ENCODE data around the gene GNG12.

GNG12 gene

GRCh38 chr1:67705735-67706453 is 127.4 kb downstream of the GNG12 start:
- Histone ChIP-seq H3K4me1 (ENCODE audit: control insufficient read depth in 2 of 2, insufficient read depth in 2 of 2, low read length in 2 of 2) (peaks cover 15 to 22% of the 10 kb centered on the region in 2 donors), H3K36me3 (ENCODE audit: control insufficient read depth in 2 of 2, insufficient read depth in 2 of 2, low read length in 2 of 2) (peaks cover 8 to 13% of the 10 kb centered on the region in 2 donors), H3K4me3 (ENCODE audit: low read length in 2 of 2) (no peak overlapping the region), H3K9me3 (ENCODE audit: control insufficient read depth in 2 of 2, low read length in 2 of 2) (no peaks in the 10 kb centered on the region), H3K27ac (ENCODE audit: low read depth in 2 of 2, low read length in 2 of 2) (no peak overlapping the region), H3K27me3 (ENCODE audit: control insufficient read depth in 2 of 2, insufficient read depth in 2 of 2, low read length in 2 of 2) (no peaks in the 10 kb centered on the region), H3K9ac (ENCODE audit: low read depth in 1 of 2, low read length in 2 of 2) (no peak overlapping the region)

GRCh38 chr1:67704351-67704750 is 128.9 kb downstream of the GNG12 start:
- Histone ChIP-seq H3K4me3 (ENCODE audit: low read length in 2 of 2) (no peak overlapping the region), H3K36me3 (ENCODE audit: control insufficient read depth in 2 of 2, insufficient read depth in 2 of 2, low read length in 2 of 2) (peaks cover 8 to 13% of the 10 kb centered on the region in 2 donors), H3K9ac (ENCODE audit: low read depth in 1 of 2, low read length in 2 of 2) (no peak overlapping the region), H3K4me1 (ENCODE audit: control insufficient read depth in 2 of 2, insufficient read depth in 2 of 2, low read length in 2 of 2) (peaks cover 9 to 12% of the 10 kb centered on the region in 2 donors), H3K27me3 (ENCODE audit: control insufficient read depth in 2 of 2, insufficient read depth in 2 of 2, low read length in 2 of 2) (no peaks in the 10 kb centered on the region), H3K27ac (ENCODE audit: low read depth in 2 of 2, low read length in 2 of 2) (no peak overlapping the region), H3K9me3 (ENCODE audit: control insufficient read depth in 2 of 2, low read length in 2 of 2) (no peaks in the 10 kb centered on the region)

GRCh38 chr1:67701876-67702275 is 131.4 kb downstream of the GNG12 start:
- Histone ChIP-seq H3K4me3 (ENCODE audit: low read length in 2 of 2) (no peak overlapping the region), H3K27ac (ENCODE audit: low read depth in 2 of 2, low read length in 2 of 2) (no peak overlapping the region), H3K9ac (ENCODE audit: low read depth in 1 of 2, low read length in 2 of 2) (no peak overlapping the region), H3K4me1 (ENCODE audit: control insufficient read depth in 2 of 2, insufficient read depth in 2 of 2, low read length in 2 of 2) (no peaks in the 10 kb centered on the region), H3K36me3 (ENCODE audit: control insufficient read depth in 2 of 2, insufficient read depth in 2 of 2, low read length in 2 of 2) (peaks cover 8% of the 10 kb centered on the region in 2 donors), H3K27me3 (ENCODE audit: control insufficient read depth in 2 of 2, insufficient read depth in 2 of 2, low read length in 2 of 2) (no peaks in the 10 kb centered on the region), H3K9me3 (ENCODE audit: control insufficient read depth in 2 of 2, low read length in 2 of 2) (no peaks in the 10 kb centered on the region)

GRCh38 chr1:67700692-67701410 is 132.4 kb downstream of the GNG12 start:
- Histone ChIP-seq H3K27ac (ENCODE audit: low read depth in 2 of 2, low read length in 2 of 2) (no peak overlapping the region), H3K4me1 (ENCODE audit: control insufficient read depth in 2 of 2, insufficient read depth in 2 of 2, low read length in 2 of 2) (no peaks in the 10 kb centered on the region), H3K36me3 (ENCODE audit: control insufficient read depth in 2 of 2, insufficient read depth in 2 of 2, low read length in 2 of 2) (peaks cover 7 to 8% of the 10 kb centered on the region in 2 donors), H3K4me3 (ENCODE audit: low read length in 2 of 2) (no peak overlapping the region), H3K9ac (ENCODE audit: low read depth in 1 of 2, low read length in 2 of 2) (no peak overlapping the region), H3K27me3 (ENCODE audit: control insufficient read depth in 2 of 2, insufficient read depth in 2 of 2, low read length in 2 of 2) (no peaks in the 10 kb centered on the region), H3K9me3 (ENCODE audit: control insufficient read depth in 2 of 2, low read length in 2 of 2) (no peaks in the 10 kb centered on the region)

GRCh38 chr1:67700220-67700619 is 133.0 kb downstream of the GNG12 start:
- H3K27me3 ChIP-seq (ENCODE audit: control insufficient read depth in 2 of 2, insufficient read depth in 2 of 2, low read length in 2 of 2), result no peaks in the 10 kb centered on the region
- H3K4me1 ChIP-seq (ENCODE audit: control insufficient read depth in 2 of 2, insufficient read depth in 2 of 2, low read length in 2 of 2), result no peaks in the 10 kb centered on the region
- H3K4me3 ChIP-seq (ENCODE audit: low read length in 2 of 2), result no peak overlapping the region
- H3K36me3 ChIP-seq (ENCODE audit: control insufficient read depth in 2 of 2, insufficient read depth in 2 of 2, low read length in 2 of 2), result peaks cover 7 to 8% of the 10 kb centered on the region in 2 donors
- H3K9me3 ChIP-seq (ENCODE audit: control insufficient read depth in 2 of 2, low read length in 2 of 2), result no peaks in the 10 kb centered on the region
- H3K27ac ChIP-seq (ENCODE audit: low read depth in 2 of 2, low read length in 2 of 2), result no peak overlapping the region
- no peak overlapping the region for H3K9ac ChIP-seq (ENCODE audit: low read depth in 1 of 2, low read length in 2 of 2)

- Histone ChIP-seq H3K9me3 (ENCODE audit: control insufficient read depth in 2 of 2, low read length in 2 of 2) (no peaks in the 10 kb centered on the region), H3K36me3 (ENCODE audit: control insufficient read depth in 2 of 2, insufficient read depth in 2 of 2, low read length in 2 of 2) (no peaks in the 10 kb centered on the region), H3K4me1 (ENCODE audit: control insufficient read depth in 2 of 2, insufficient read depth in 2 of 2, low read length in 2 of 2) (no peaks in the 10 kb centered on the region), H3K9ac (ENCODE audit: low read depth in 1 of 2, low read length in 2 of 2) (no peak overlapping the region), H3K4me3 (ENCODE audit: low read length in 2 of 2) (no peak overlapping the region), H3K27me3 (ENCODE audit: control insufficient read depth in 2 of 2, insufficient read depth in 2 of 2, low read length in 2 of 2) (no peaks in the 10 kb centered on the region), H3K27ac (ENCODE audit: low read depth in 2 of 2, low read length in 2 of 2) (no peak overlapping the region)
Measured at GRCh38 chr1:67696708-67697107, 136.6 kb downstream of the GNG12 start.

- H3K9me3 ChIP-seq (ENCODE audit: control insufficient read depth in 2 of 2, low read length in 2 of 2), result no peaks in the 10 kb centered on the region
- no peak overlapping the region for H3K4me3 ChIP-seq (ENCODE audit: low read length in 2 of 2)
- H3K27me3 ChIP-seq (ENCODE audit: control insufficient read depth in 2 of 2, insufficient read depth in 2 of 2, low read length in 2 of 2), result no peaks in the 10 kb centered on the region
- H3K27ac ChIP-seq (ENCODE audit: low read depth in 2 of 2, low read length in 2 of 2), result no peak overlapping the region
- H3K36me3 ChIP-seq (ENCODE audit: control insufficient read depth in 2 of 2, insufficient read depth in 2 of 2, low read length in 2 of 2), result no peaks in the 10 kb centered on the region
- no peaks in the 10 kb centered on the region for H3K4me1 ChIP-seq (ENCODE audit: control insufficient read depth in 2 of 2, insufficient read depth in 2 of 2, low read length in 2 of 2)
- H3K9ac ChIP-seq (ENCODE audit: low read depth in 1 of 2, low read length in 2 of 2), result no peak overlapping the region
Measured at GRCh38 chr1:67695963-67696362, 137.3 kb downstream of the GNG12 start.

GRCh38 chr1:67691712-67692111 is 141.6 kb downstream of the GNG12 start:
- no peak overlapping the region for H3K9ac ChIP-seq (ENCODE audit: low read depth in 1 of 2, low read length in 2 of 2)
- H3K27ac ChIP-seq (ENCODE audit: low read depth in 2 of 2, low read length in 2 of 2), result no peak overlapping the region
- peaks cover 12 to 17% of the 10 kb centered on the region in 2 donors for H3K36me3 ChIP-seq (ENCODE audit: control insufficient read depth in 2 of 2, insufficient read depth in 2 of 2, low read length in 2 of 2)
- no peaks in the 10 kb centered on the region for H3K27me3 ChIP-seq (ENCODE audit: control insufficient read depth in 2 of 2, insufficient read depth in 2 of 2, low read length in 2 of 2)
- H3K9me3 ChIP-seq (ENCODE audit: control insufficient read depth in 2 of 2, low read length in 2 of 2), result no peaks in the 10 kb centered on the region
- H3K4me3 ChIP-seq (ENCODE audit: low read length in 2 of 2), result no peak overlapping the region
- H3K4me1 ChIP-seq (ENCODE audit: control insufficient read depth in 2 of 2, insufficient read depth in 2 of 2, low read length in 2 of 2), result peaks cover 4 to 15% of the 10 kb centered on the region in 2 donors

- H3K9ac ChIP-seq (ENCODE audit: low read depth in 1 of 2, low read length in 2 of 2), result no peak overlapping the region
- no peaks in the 10 kb centered on the region for H3K27me3 ChIP-seq (ENCODE audit: control insufficient read depth in 2 of 2, insufficient read depth in 2 of 2, low read length in 2 of 2)
- no peak overlapping the region for H3K4me3 ChIP-seq (ENCODE audit: low read length in 2 of 2)
- H3K36me3 ChIP-seq (ENCODE audit: control insufficient read depth in 2 of 2, insufficient read depth in 2 of 2, low read length in 2 of 2), result peaks cover 12 to 17% of the 10 kb centered on the region in 2 donors
- H3K4me1 ChIP-seq (ENCODE audit: control insufficient read depth in 2 of 2, insufficient read depth in 2 of 2, low read length in 2 of 2), result peaks cover 9 to 15% of the 10 kb centered on the region in 2 donors
- H3K9me3 ChIP-seq (ENCODE audit: control insufficient read depth in 2 of 2, low read length in 2 of 2), result no peaks in the 10 kb centered on the region
- no peak overlapping the region for H3K27ac ChIP-seq (ENCODE audit: low read depth in 2 of 2, low read length in 2 of 2)
Measured at GRCh38 chr1:67690411-67690810, 142.9 kb downstream of the GNG12 start.

- H3K9me3 ChIP-seq (ENCODE audit: control insufficient read depth in 2 of 2, low read length in 2 of 2), result no peaks in the 10 kb centered on the region
- peaks cover 12 to 17% of the 10 kb centered on the region in 2 donors for H3K36me3 ChIP-seq (ENCODE audit: control insufficient read depth in 2 of 2, insufficient read depth in 2 of 2, low read length in 2 of 2)
- H3K9ac ChIP-seq (ENCODE audit: low read depth in 1 of 2, low read length in 2 of 2), result no peak overlapping the region
- H3K27ac ChIP-seq (ENCODE audit: low read depth in 2 of 2, low read length in 2 of 2), result no peak overlapping the region
- peaks cover 9 to 15% of the 10 kb centered on the region in 2 donors for H3K4me1 ChIP-seq (ENCODE audit: control insufficient read depth in 2 of 2, insufficient read depth in 2 of 2, low read length in 2 of 2)
- H3K27me3 ChIP-seq (ENCODE audit: control insufficient read depth in 2 of 2, insufficient read depth in 2 of 2, low read length in 2 of 2), result no peaks in the 10 kb centered on the region
- H3K4me3 ChIP-seq (ENCODE audit: low read length in 2 of 2), result no peak overlapping the region
Measured at GRCh38 chr1:67690018-67690363, 143.3 kb downstream of the GNG12 start.

All from mucosa of rectum (tissue), 2 donors.